NCI-H1930 (cell line): ENCODE results near the gene TMEM44.
"Not testable (repeated sequence)": the region's sequence is repeated elsewhere in the genome, so short reads cannot be mapped to it uniquely, and the experiment has no call there.

Source experiments
- DNase-seq, 2 experiments: peaks; one replicate each; lab custom pipeline; 2025; lab: John Stamatoyannopoulos, UW

TMEM44 gene

DNA sequence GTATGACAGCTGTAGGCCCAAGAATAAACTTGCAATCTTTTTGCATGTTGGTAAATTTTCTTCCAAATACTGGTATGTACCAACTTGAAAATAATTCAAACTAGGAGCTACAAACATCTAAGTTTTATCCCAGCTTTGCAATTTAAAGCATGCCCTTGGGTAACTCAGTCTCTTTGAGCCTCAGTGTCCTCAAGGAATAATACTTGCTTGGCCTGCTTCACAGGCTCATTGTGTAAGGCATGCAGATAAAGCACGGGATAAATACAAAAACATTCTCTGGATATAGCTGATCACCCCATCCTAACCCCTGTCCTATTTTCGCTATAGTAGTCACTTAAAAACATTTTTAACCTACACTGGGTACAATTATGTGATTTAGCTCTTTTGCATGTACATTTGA is 9.6 kb upstream of the TMEM44 start:
- no peak for DNase-seq

GRCh38 chr3:194640829-194641228 is 7.6 kb upstream of the TMEM44 start:
- no peak for DNase-seq

- no peak for DNase-seq
Measured at GRCh38 chr3:194638991-194639605, 5.9 kb upstream of the TMEM44 start.

- no peak for DNase-seq
Measured at GRCh38 chr3:194637541-194638400, 4.6 kb upstream of the TMEM44 start.

DNA sequence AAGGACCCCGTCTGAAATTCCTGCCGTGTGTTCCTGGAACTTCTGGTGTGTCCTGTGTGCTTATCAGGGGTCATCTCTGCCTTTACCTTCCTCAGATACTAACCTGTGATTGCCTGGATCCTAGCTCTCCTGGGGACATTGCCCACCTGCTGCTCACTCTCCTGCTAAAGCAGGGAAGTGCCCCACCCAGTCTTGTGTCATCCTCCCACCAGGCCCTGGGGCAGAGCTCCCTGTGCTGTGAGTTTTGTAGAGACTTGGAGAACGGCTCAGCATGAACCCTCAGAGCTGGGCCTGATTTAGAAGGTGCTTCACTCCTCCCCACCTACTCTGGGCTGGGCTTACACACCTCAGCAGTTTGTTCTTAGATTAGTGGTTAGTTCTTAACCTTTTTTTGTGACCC is 3.8 kb upstream of the TMEM44 start:
- no peak for DNase-seq

DNA sequence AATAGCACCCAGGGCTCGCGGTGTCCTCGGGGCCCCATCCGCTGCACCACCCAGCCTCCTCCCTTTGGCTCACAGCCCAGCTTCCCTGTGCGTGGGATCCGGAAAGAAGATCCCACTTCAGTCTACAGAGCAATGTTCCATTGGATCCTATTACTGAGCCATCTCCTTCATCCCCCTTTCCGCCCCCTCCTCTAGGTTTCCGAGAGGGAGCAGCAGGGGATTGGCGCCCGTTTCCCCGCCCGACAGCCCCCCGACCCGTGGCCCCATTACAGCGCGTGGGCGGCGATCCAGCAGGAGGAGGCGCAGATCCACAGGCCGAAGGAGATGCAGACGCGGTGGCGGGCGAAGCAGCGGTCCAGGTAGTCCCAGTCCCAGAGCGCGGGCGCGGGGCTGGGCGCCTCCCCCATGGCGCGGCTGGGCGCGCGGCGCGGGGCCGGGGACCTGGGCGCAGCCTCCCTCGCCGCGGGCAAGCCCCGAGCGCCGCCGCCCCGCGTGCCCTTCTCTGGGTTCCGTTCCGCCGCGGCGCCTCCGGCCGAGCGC is 340 bp downstream of the TMEM44 start:
- DNase-seq, result no peak

DNA sequence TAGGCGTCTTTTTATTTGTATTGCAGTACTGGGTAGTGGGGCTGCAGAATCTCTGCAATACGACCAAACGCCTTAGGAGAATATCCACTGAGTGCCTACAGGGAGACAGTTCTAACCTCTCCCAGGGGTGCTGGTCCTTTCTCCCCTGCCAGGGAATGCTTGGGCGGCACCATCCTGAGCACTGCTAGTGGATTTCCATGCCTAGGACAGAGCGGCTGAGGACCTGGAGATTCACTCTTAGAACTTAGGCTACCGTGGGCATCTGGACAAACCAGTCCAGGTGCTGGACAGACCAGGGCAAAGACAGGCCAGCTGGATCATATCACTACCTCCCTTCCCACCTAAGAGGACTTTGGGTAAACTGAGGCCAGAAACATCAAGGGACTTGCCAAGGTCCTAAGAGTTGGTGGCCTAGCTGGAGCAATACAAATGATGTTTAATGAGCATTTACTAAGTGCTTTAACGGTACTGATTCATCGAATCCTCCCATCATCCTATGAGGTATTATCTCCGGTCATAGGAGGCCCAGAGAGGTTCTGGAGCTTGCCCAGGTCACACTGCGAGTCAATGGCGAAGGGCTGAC is 902 bp downstream of the TMEM44 start:
- no peak for DNase-seq

GRCh38 chr3:194631696-194632095 is 1.5 kb downstream of the TMEM44 start:
- no peak for DNase-seq

DNA sequence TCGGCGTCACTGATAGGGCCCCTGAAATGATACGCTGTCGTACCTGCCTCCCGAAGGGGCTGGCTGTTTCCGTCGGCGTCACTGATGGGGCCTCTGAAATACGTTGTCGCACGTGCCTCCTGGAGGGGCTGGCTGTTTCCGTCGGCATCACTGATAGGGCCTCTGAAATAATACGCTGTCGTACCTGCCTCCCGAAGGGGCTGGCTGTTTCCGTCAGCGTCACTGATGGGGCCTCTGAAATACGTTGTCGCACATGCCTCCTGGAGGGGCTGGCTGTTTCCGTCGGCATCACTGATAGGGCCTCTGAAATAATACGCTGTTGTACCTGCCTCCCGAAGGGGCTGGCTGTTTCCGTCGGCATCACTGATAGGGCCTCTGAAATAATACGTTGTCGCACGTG is 2.5 kb downstream of the TMEM44 start:
- not testable (repeated sequence) for DNase-seq

- no peak for DNase-seq
Measured at GRCh38 chr3:194624956-194625355, 8.3 kb downstream of the TMEM44 start.

GRCh38 chr3:194623449-194624290 is 9.5 kb downstream of the TMEM44 start:
- DNase-seq, result no peak

DNA sequence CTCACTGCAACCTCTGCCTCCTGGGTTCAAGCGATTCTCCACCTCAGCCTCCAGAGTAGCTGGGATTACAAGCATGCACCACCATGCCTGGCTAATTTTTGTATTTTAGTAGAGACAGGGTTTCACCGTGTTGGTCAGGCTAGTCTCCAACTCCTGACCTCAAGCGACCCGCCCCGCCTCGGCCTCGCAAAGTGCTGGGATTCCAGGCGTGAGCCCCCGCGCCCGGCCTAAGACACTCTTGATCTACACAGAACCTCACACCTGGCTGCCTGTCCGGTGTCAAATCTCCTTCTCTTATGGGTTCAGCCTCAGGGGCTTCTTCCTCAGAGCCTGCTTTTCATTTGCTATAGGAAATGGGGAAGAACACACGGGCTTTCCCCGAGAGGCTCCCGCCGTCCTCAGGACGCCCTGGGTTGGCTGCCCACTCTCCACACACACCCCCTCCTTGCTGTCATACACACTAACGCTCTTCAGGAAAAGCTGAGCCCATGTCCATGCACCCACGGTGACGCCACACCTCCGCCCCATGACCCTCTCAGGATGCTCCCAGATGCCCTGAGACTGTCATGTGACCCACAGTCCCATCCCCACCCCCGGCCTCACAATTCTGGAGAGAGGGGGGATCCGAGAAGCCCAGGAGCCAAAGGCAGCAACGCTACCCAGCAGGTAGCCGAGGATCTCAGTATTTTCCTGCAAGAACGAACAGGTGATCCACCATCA is 10.4 kb downstream of the TMEM44 start:
- DNase-seq, result no peak

- no peak for DNase-seq
Measured at GRCh38 chr3:194621947-194622346, 11.3 kb downstream of the TMEM44 start.

- DNase-seq, result no peak
Measured at GRCh38 chr3:194620196-194620595, 13.0 kb downstream of the TMEM44 start.

- no peak for DNase-seq
Measured at GRCh38 chr3:194619741-194620140, 13.5 kb downstream of the TMEM44 start.

DNA sequence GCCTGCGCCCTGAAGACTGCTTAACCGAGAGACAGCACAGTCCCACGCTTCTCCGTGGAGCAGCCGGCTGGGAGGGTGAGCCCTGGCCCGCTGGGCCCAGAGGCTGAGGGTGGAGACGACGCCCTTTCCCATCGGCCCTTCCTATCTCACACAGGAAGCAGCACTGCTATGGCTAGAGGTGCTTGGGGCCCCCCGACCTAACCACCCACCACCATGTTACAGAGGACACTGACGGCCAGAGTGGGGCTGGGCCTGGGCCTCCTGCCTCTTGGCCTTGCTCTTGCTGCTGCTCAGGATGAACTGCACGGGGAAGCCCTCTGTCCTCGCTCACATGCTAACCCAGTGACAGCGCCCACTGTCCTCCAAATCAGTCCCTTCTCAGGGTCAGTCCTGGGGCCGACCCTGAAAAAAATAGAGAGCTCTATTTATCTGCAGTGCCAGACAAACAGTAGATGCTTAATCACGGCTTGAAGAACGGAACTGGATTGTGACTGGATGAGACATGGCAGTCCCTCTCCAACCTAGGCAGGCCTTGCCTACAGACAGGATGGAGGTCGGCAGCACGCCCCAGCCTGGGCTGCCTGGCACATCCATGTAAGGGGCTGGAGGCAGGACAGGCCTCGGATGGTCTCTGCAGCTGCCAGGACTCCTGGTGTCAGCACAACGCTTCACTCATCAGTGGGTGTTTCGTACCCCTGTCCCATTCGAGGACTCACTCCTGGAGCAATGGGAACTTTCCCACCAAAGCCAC is 14.2 kb downstream of the TMEM44 start:
- no peak for DNase-seq

- DNase-seq, result no peak
Measured at GRCh38 chr3:194617827-194618226, 15.4 kb downstream of the TMEM44 start.

DNA sequence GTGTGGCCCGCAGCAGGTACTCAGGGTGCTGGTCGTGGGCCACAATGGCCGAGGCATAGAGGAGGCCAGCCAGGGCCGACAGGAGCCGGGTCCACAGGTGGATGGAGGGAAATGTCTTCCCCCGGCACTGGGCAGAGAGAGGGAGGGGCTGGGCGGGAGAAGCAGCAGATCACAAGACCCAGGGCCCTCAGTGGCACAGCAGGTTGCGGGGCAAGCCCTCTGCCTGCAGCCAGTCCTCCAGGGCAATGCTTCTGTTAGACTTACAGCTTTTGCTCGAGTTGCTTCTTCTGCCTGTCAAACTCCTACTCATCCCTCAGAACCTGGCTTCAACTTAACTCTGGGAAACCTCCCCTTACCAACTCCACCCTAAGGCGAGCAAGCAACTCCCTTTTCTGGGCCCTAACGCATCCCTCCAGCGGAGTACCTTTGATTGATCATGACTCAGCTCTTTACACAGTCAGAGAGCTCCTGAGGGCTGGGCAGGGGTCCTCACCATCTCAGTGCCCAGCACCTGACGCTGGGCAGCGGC is 16.0 kb downstream of the TMEM44 start:
- no peak for DNase-seq

DNA sequence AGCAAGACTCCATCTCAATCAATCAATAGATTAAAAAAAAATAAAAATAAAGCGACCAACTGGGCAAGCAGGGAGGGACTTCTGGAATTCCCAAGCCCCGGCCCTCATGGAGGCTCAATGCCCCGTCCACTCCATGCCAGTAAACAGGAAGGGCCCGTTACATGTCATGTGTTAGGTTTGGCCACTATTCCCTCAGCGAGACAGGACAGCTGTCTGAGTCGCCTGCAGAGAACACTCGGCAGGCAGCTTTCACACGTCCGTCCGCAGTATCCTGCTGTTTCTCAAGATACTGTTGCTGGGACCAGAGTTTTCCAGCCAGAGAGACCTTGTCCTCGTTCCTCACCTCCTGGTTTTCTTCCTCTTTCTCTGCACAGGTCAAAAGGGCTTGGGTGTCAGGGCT is 18.0 kb downstream of the TMEM44 start:
- DNase-seq, result no peak

DNA sequence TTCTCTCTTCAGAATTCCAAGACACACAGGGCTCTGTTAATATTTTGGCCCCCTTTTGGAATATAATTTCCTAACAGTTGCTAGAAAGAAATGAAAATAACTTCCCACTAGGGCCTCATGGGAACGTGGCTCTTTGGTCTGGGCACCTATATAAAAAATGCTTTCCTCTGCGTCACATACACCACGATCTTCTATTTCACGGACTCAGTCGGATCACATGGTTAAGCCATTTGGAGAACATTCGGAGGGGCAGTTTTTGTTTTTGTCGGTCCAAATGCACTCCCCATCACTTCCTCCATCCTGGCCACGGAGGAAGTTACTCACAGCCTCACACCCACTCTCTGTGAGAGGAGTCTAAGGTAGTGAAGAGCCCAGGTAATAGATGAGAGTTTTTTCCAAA is 21.0 kb downstream of the TMEM44 start:
- DNase-seq, result no peak
